HepG2 (cell line): ENCODE results near the gene NUFIP1. TPM values are rescaled to one million over a fixed set of nuclear protein-coding genes. Genes with fewer than 3 reads are reported as not detected.

Experiments
- ATAC-seq: fragments of 200-7000 bp; cut with Tn5 transposase; 3 replicates; pipeline ENCODE4 v1.9.1; 2020; ENCODE audit warnings: mild to moderate bottlenecking, moderate library complexity
- BruUV-seq: library from RNA; stranded (reverse); fragments of 400-500 nt; replicated peaks from 2 replicates; lab custom pipeline; 2021; lab: Mats Ljungman, UMichigan
- CTCF ChIA-PET: fragments of 300-600 bp; formaldehyde crosslinking; extraction: SDS; loops from one replicate; lab custom pipeline; 2021; ENCODE audit warnings: low total read pairs, inconsistent platforms, low intra/inter-chr PET ratio; lab: Yijun Ruan, JAX
- POLR2A ChIA-PET: fragments of 350-600 bp; sonication (Branson Sonifier 250); formaldehyde crosslinking; loops from one replicate; lab custom pipeline; 2020; ENCODE audit warnings: antibody characterized with exemption, inconsistent platforms; lab: Yijun Ruan, JAX
- DNase-seq: peaks from one replicate; pipeline ENCODE4 v3.0.0-alpha.2; 2015; ENCODE audit warnings: low spot score
- FAIRE-seq: peaks from 3 replicates; lab custom pipeline; 2011; peaks lifted over from hg19 to GRCh38; lab: Jason Lieb, UNC
- H2AFZ ChIP-seq: one replicate; pipeline ENCODE4 v1.6.1; 2011; ENCODE audit warnings: low read length, inconsistent platforms
- H3K27ac ChIP-seq: fragments of 300-600 bp; 3 replicates; pipeline ENCODE4 v1.8.0; 2011; ENCODE audit warnings: mixed run types, mild to moderate bottlenecking, mixed read lengths, low read length, inconsistent platforms; ENCODE audit not compliant: insufficient read depth; ENCODE audit errors: extremely low read length
- H3K27me3 ChIP-seq, 2 experiments: fragments of 200-600 bp in 1 of 2; 2 replicates in 1 of 2; 3 replicates in 1 of 2; pipeline versions ENCODE4 v1.6.0 to v1.8.0; 2011; ENCODE audit warnings: low read length in 2 of 2, mild to moderate bottlenecking in 2 of 2, moderate library complexity in 2 of 2, inconsistent platforms in 1 of 2; ENCODE audit not compliant: insufficient read depth in 2 of 2, control insufficient read depth in 1 of 2
- H3K36me3 ChIP-seq, 2 experiments: fragments of 200-600 bp in 1 of 2; replicated peaks in 1 of 2; 2 replicates in 1 of 2; 3 replicates in 1 of 2; pipeline versions ENCODE4 v1.5.1 to v1.8.0; 2011; ENCODE audit warnings: low read length in 2 of 2, inconsistent platforms in 1 of 2; ENCODE audit not compliant: insufficient read depth in 2 of 2, control insufficient read depth in 1 of 2
- H3K4me1 ChIP-seq: 2 replicates; pipeline ENCODE4 v1.5.1; 2012; ENCODE audit warnings: low read length, inconsistent platforms; ENCODE audit not compliant: insufficient read depth
- H3K4me2 ChIP-seq: 2 replicates; pipeline ENCODE4 v1.6.0; 2011; ENCODE audit warnings: low read depth, low read length, inconsistent platforms
- H3K4me3 ChIP-seq, 3 experiments: fragments of 200-600 bp in 1 of 3; sonication (generic), shearing (Covaris generic) in 1 of 3; replicated peaks in 1 of 3; 2 replicates each; pipeline ENCODE4 v1.5.1; 2011 to 2016; ENCODE audit warnings: low read length in 3 of 3, inconsistent platforms in 2 of 3, low read depth in 2 of 3, mild to moderate bottlenecking in 2 of 3, control low read depth in 1 of 3, mixed read lengths in 1 of 3; ENCODE audit not compliant: insufficient read depth in 1 of 3
- H3K79me2 ChIP-seq: one replicate; pipeline ENCODE4 v1.6.1; 2011; ENCODE audit warnings: low read length, inconsistent platforms; ENCODE audit not compliant: insufficient read depth
- H3K9ac ChIP-seq: 2 replicates; pipeline ENCODE4 v1.6.0; 2011; ENCODE audit warnings: mild to moderate bottlenecking, low read depth, low read length, inconsistent platforms; ENCODE audit not compliant: insufficient read depth
- H3K9me3 ChIP-seq: 2 replicates; pipeline ENCODE4 v1.5.1; 2012; ENCODE audit warnings: mild to moderate bottlenecking, low read length
- H4K20me1 ChIP-seq: 2 replicates; pipeline ENCODE4 v1.6.0; 2011; ENCODE audit warnings: inconsistent platforms, mild to moderate bottlenecking, low read length, moderate library complexity; ENCODE audit not compliant: insufficient read depth
- E2F1 ChIP-seq: sonication (generic); formaldehyde crosslinking; IDR thresholded peaks from 2 replicates; pipeline ENCODE4 v1.5.0; 2020; ENCODE audit warnings: missing genetic modification reagents
- ERF ChIP-seq: IDR thresholded peaks from 2 replicates; pipeline ENCODE4 v1.6.1; 2018; ENCODE audit warnings: missing biosample characterization, missing genetic modification reagents
- FOXK2 ChIP-seq: fragments of 450-650 bp; IDR thresholded peaks from 2 replicates; pipeline ENCODE4 v1.6.1; 2016
- JUN ChIP-seq: sonication (generic); formaldehyde crosslinking; IDR thresholded peaks from 2 replicates; pipeline ENCODE4 v1.4.0; 2020; ENCODE audit warnings: mild to moderate bottlenecking, missing genetic modification reagents
- KAT8 ChIP-seq: IDR thresholded peaks from 2 replicates; pipeline ENCODE4 v1.6.1; 2016; ENCODE audit warnings: missing genetic modification reagents, missing compliant biosample characterization
- SIX4 ChIP-seq: sonication (generic); formaldehyde crosslinking; IDR thresholded peaks from 2 replicates; pipeline ENCODE4 v1.4.0; 2020; ENCODE audit warnings: missing genetic modification reagents
- SNAPC5 ChIP-seq: sonication (generic); formaldehyde crosslinking; IDR thresholded peaks from 2 replicates; pipeline ENCODE4 v1.8.1; 2023; ENCODE audit warnings: mild to moderate bottlenecking, missing genetic modification reagents, borderline replicate concordance
- TBX3 ChIP-seq: fragments of 450-650 bp; IDR thresholded peaks from 2 replicates; pipeline ENCODE4 v1.6.1; 2017; ENCODE audit warnings: antibody characterized with exemption, mild to moderate bottlenecking, inconsistent platforms, borderline replicate concordance
- TOPORS ChIP-seq: sonication (generic); formaldehyde crosslinking; IDR thresholded peaks from 2 replicates; pipeline ENCODE4 v1.8.0; 2023; ENCODE audit warnings: mild to moderate bottlenecking, missing genetic modification reagents
- ZBTB44 ChIP-seq: sonication (generic); formaldehyde crosslinking; IDR thresholded peaks from 2 replicates; pipeline ENCODE4 v1.4.0; 2020; ENCODE audit warnings: missing genetic modification reagents
- ZNF12 ChIP-seq: sonication (generic); formaldehyde crosslinking; IDR thresholded peaks from 2 replicates; pipeline ENCODE4 v1.5.0; 2020; ENCODE audit warnings: missing genetic modification reagents
- ZNF329 ChIP-seq: sonication (generic); formaldehyde crosslinking; IDR thresholded peaks from 2 replicates; pipeline ENCODE4 v1.9.0; 2021; ENCODE audit warnings: low read depth, mild to moderate bottlenecking, missing genetic modification reagents
- ZNF441 ChIP-seq: sonication (generic); formaldehyde crosslinking; IDR thresholded peaks from 2 replicates; pipeline ENCODE4 v1.7.0; 2021; ENCODE audit warnings: missing genetic modification reagents, borderline replicate concordance
- ZNF468 ChIP-seq: sonication (generic); formaldehyde crosslinking; IDR thresholded peaks from 2 replicates; pipeline ENCODE4 v1.8.0; 2022; ENCODE audit warnings: mild to moderate bottlenecking, moderate library complexity, missing genetic modification reagents
- ZNF777 ChIP-seq: sonication (generic); formaldehyde crosslinking; IDR thresholded peaks from 2 replicates; pipeline ENCODE4 v1.4.0; 2020; ENCODE audit warnings: missing genetic modification reagents
- ZNF816 ChIP-seq: sonication (generic); formaldehyde crosslinking; IDR thresholded peaks from 2 replicates; pipeline ENCODE4 v1.8.0; 2022; ENCODE audit warnings: missing genetic modification reagents, mild to moderate bottlenecking, borderline replicate concordance
- ZNF841 ChIP-seq: sonication (generic); formaldehyde crosslinking; IDR thresholded peaks from 2 replicates; pipeline ENCODE4 v1.8.1; 2023; ENCODE audit warnings: missing genetic modification reagents, borderline replicate concordance
- WGBS: methylation state at CpG from one replicate; pipeline ENCODE4 v1.1.6; 2017; ENCODE audit warnings: low lambda C conversion rate; 5-methylcytosine and 5-hydroxymethylcytosine counted together
- in situ Hi-C: cut with HindIII; loops from 2 replicates; pipeline ENCODE4 v1.10.0; 2017; ENCODE audit warnings: low pct_unique_long_range_greater_than_20kb; ENCODE audit not compliant: extremely low pct_ligation_motif_present
- intact Hi-C: fragments of 100-400 bp; cut with micrococcal nuclease; formaldehyde crosslinking; loops from one replicate; pipeline ENCODE4 v1.10.0; 2022; ENCODE audit not compliant: unreplicated experiment
- polyA plus RNA-seq, 8 experiments: library from polyadenylated mRNA; depleted of rRNA in 3 of 8; stranded (reverse) in 7 of 8; unstranded in 1 of 8; fragments of >200 nt; fragmentation: Illumina TruSeq in 4 of 8; extraction: Trizol in 4 of 8; gene quantifications; 2 replicates each; pipeline versions ENCODE4 v1.2.1 to v1.2.3, GENCODE V29; 2011 to 2016; ENCODE audit warnings: low read depth in 4 of 8, missing spikeins in 1 of 8, mixed read lengths in 1 of 8; ENCODE audit not compliant: insufficient read depth in 1 of 8
- total RNA-seq, 5 experiments: library from RNA; depleted of rRNA; stranded (reverse); fragments of >200 nt; fragmentation: Illumina TruSeq; extraction: Trizol; gene quantifications; 2 replicates each; pipeline ENCODE4 v1.2.3, GENCODE V29; 2016; ENCODE audit warnings: low read depth in 1 of 5

NUFIP1 gene
- total and polyA plus RNA-seq, 2 of the 13 experiments (the other 11 are each of a cell fraction or from before 2014, with no cell fraction given) = 1.9 to 10.3 TPM

GRCh38 chr13:44978328-44978727 lies 10.9 kb downstream of the NUFIP1 start:
- H3K27ac ChIP-seq = no peak overlapping the region
- H4K20me1 ChIP-seq = no peaks in the 10 kb centered on the region
- ChIA-PET CTCF (no interaction called here), POLR2A (no interaction called here)
- H3K79me2 ChIP-seq = peaks cover 13% of the 10 kb centered on the region
- no peak for TF ChIP-seq E2F1 (CRISPR knock-in tag)
- no peak for TF ChIP-seq ZNF12
- no peak for TF ChIP-seq ZBTB44
- no peak overlapping the region for H2AFZ ChIP-seq
- no peaks in the 10 kb centered on the region for H3K9me3 ChIP-seq
- H3K27me3 ChIP-seq = no peaks in the 10 kb centered on the region
- H3K4me1 ChIP-seq = peaks cover 5% of the 10 kb centered on the region
- no peak overlapping the region for H3K9ac ChIP-seq
- ATAC-seq (peak; percentile 38; the same call in 1 of the 3 replicates), DNase-seq (no peak), FAIRE-seq (no peak)
- in situ Hi-C loops (no loop called here), intact Hi-C loops (loop anchor here (10.0 kb wide), 1 partner anchor 1074 kb away; no protein-coding TSS in a partner anchor)
- peaks cover 18 to 70% of the 10 kb centered on the region in 2 experiments for H3K36me3 ChIP-seq
- WGBS = 95% methylated on average over 1 of the region's 1 CpG
- no peak overlapping the region for H3K4me3 ChIP-seq
- no TSS peak for BruUV-seq
- H3K4me2 ChIP-seq = no peak overlapping the region

GRCh38 chr13:44976949-44977583 lies 12.2 kb downstream of the NUFIP1 start:
- no peak overlapping the region for H3K27ac ChIP-seq
- H3K4me2 ChIP-seq = no peak overlapping the region
- intact Hi-C loops (loop anchor here (10.0 kb wide), 1 partner anchor 1072 kb away; no protein-coding TSS in a partner anchor), in situ Hi-C loops (no loop called here)
- H4K20me1 ChIP-seq = peaks cover 6% of the 10 kb centered on the region; the same call in 1 of the 2 replicates
- no peaks in the 10 kb centered on the region for H3K27me3 ChIP-seq
- H3K9me3 ChIP-seq = no peaks in the 10 kb centered on the region
- H3K36me3 ChIP-seq = peaks cover 16 to 69% of the 10 kb centered on the region in 2 experiments
- no TSS peak for BruUV-seq
- H3K4me3 ChIP-seq = no peak overlapping the region
- no peak for FAIRE-seq
- H3K9ac ChIP-seq = no peak overlapping the region
- DNase-seq = no peak
- peaks cover 16% of the 10 kb centered on the region for H3K4me1 ChIP-seq
- H2AFZ ChIP-seq = no peak overlapping the region
- ChIA-PET POLR2A (no interaction called here), CTCF (no interaction called here)
- WGBS = 96% methylated on average over 1 of the region's 1 CpG
- ATAC-seq = no peak
- peaks cover 6% of the 10 kb centered on the region for H3K79me2 ChIP-seq
- TF ChIP-seq TOPORS (CRISPR knock-in tag) (no peak), ERF (CRISPR knock-in tag) (no peak), ZNF468 (CRISPR knock-in tag) (no peak), TBX3 (no peak), ZNF441 (CRISPR knock-in tag) (no peak), ZNF329 (no peak), ZNF841 (no peak), SNAPC5 (CRISPR knock-in tag) (no peak), ZNF816 (CRISPR knock-in tag) (no peak), JUN (CRISPR knock-in tag) (no peak), FOXK2 (no peak), ZNF777 (CRISPR knock-in tag) (no peak), KAT8 (CRISPR knock-in tag) (no peak), SIX4 (no peak)
